Activated CD4-positive, CD25-positive, alpha-beta regulatory T cell treated with anti-CD3 and anti-CD28 coated beads, Interleukin-2, amount 50 U/mL, for 16 hours (primary cell): ENCODE results near the gene PKP1.

Experiments used
- DNase-seq: peaks from one replicate; pipeline ENCODE4 v3.0.0-alpha.2; 2020; ENCODE audit warnings: low read depth, low spot score

Gene PKP1

GRCh38 chr1:201328576-201328975 is 45.3 kb downstream of the PKP1 start:
- DNase-seq, result no peak

GRCh38 chr1:201329286-201329685 is 46.0 kb downstream of the PKP1 start:
- DNase-seq, result no peak

GRCh38 chr1:201329801-201330200 is 46.5 kb downstream of the PKP1 start:
- DNase-seq, result no peak

GRCh38 chr1:201330541-201330940 is 47.2 kb downstream of the PKP1 start:
- DNase-seq, result no peak

GRCh38 chr1:201331166-201331565 is 47.9 kb downstream of the PKP1 start:
- DNase-seq, result no peak

- DNase-seq, result no peak
Measured at GRCh38 chr1:201332021-201332420, 48.7 kb downstream of the PKP1 start.

- no peak for DNase-seq
Measured at GRCh38 chr1:201332616-201333335, 49.5 kb downstream of the PKP1 start.

GRCh38 chr1:201334325-201335173 is 51.2 kb downstream of the PKP1 start:
- no peak for DNase-seq

GRCh38 chr1:201335174-201335870 is 52.0 kb downstream of the PKP1 start:
- no peak for DNase-seq

GRCh38 chr1:201335901-201336300 is 52.6 kb downstream of the PKP1 start:
- DNase-seq, result no peak

- no peak for DNase-seq
Measured at GRCh38 chr1:201336711-201337450, 53.6 kb downstream of the PKP1 start.

GRCh38 chr1:201341377-201341776 is 58.1 kb downstream of the PKP1 start:
- DNase-seq, result no peak

- DNase-seq, result no peak
Measured at GRCh38 chr1:201344206-201345080, 61.1 kb downstream of the PKP1 start.

GRCh38 chr1:201345081-201345355 is 61.7 kb downstream of the PKP1 start:
- DNase-seq, result no peak

GRCh38 chr1:201346337-201346939 is 63.1 kb downstream of the PKP1 start:
- DNase-seq, result no peak

GRCh38 chr1:201346987-201347386 is 63.7 kb downstream of the PKP1 start:
- DNase-seq, result no peak

- no peak for DNase-seq
Measured at GRCh38 chr1:201347498-201348210, 64.3 kb downstream of the PKP1 start.

- DNase-seq, result no peak
Measured at GRCh38 chr1:201348211-201348566, 64.9 kb downstream of the PKP1 start.

- no peak for DNase-seq
Measured at GRCh38 chr1:201349092-201349491, 65.8 kb downstream of the PKP1 start.

- DNase-seq, result no peak
Measured at GRCh38 chr1:201350361-201350725, 67.0 kb downstream of the PKP1 start.
